HUES48 (cell line): ENCODE results near the gene GATD1.

Experiments used
- H3K27ac ChIP-seq: one replicate; pipeline ENCODE4 v1.7.0; 2013; ENCODE audit warnings: low read depth, low read length, inconsistent platforms
- H3K27me3 ChIP-seq: 2 replicates; pipeline ENCODE4 v1.6.1; 2013; ENCODE audit warnings: mild to moderate bottlenecking, low read length; ENCODE audit not compliant: control insufficient read depth, insufficient read depth
- H3K36me3 ChIP-seq: 2 replicates; pipeline ENCODE4 v1.6.1; 2013; ENCODE audit warnings: low read length; ENCODE audit not compliant: control insufficient read depth, insufficient read depth
- H3K4me1 ChIP-seq: 2 replicates; pipeline ENCODE4 v1.6.1; 2013; ENCODE audit warnings: mild to moderate bottlenecking, low read length; ENCODE audit not compliant: control insufficient read depth, insufficient read depth
- H3K4me3 ChIP-seq: 2 replicates; pipeline ENCODE4 v1.5.1; 2013; ENCODE audit warnings: mild to moderate bottlenecking, low read depth, low read length
- H3K9ac ChIP-seq: 2 replicates; pipeline ENCODE4 v1.6.1; 2013; ENCODE audit warnings: mild to moderate bottlenecking, low read depth, low read length, moderate library complexity
- H3K9me3 ChIP-seq: 2 replicates; pipeline ENCODE4 v1.6.1; 2013; ENCODE audit warnings: low read length; ENCODE audit not compliant: control insufficient read depth, insufficient read depth

The GATD1 gene

DNA sequence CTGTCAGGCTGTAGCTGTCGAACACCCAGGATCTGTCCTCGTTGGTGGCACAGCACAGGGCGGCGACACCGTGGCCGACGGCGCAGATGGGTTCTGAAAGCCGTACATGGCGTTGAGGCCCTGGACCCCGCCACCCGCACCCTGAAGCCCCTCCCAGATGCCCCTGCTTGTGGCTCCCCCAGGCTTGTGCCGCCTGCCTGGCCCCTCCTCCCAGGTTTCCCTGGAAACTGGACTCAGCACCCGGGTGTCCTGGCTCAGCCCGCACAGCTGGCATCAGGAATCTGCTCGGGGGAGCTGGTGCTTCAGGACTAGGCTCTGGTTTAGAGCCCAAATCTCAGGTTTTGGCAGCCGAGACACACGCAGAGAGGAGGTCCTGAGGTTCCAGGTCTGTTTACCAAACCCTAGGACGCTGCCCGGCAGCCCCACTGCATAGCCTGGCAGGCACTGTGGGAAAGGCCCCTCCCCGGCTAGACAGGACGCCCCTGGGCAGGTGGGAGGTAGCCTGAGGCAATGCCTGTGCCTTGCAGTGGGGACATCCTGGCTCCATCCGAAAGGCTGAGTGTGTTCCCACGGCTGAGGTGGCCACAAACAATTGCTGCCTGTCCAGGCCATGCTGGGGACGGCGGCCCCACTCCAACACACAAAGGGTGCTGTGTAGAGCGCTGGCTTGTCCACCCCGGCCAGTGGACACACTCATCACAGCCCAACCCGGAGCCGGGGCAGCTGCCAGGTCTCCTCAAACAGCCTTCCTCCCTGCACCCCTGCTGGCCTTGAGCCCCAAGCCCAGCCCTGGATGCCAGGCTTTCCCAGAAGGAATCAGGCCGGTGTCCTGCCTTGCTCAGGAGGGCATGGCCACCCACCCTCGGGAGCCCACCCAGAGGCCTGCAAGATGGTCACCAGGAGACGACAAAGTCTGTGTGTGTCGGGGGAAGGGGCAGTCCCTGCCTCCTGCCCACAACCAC is 4.6 kb downstream of the GATD1 start:
- no peaks in the 10 kb centered on the region for H3K9me3 ChIP-seq
- no peak overlapping the region for H3K9ac ChIP-seq
- H3K27ac ChIP-seq = no peak overlapping the region
- no peak overlapping the region for H3K4me3 ChIP-seq
- H3K36me3 ChIP-seq = peaks cover 45% of the 10 kb centered on the region
- H3K27me3 ChIP-seq = no peaks in the 10 kb centered on the region
- no peaks in the 10 kb centered on the region for H3K4me1 ChIP-seq

DNA sequence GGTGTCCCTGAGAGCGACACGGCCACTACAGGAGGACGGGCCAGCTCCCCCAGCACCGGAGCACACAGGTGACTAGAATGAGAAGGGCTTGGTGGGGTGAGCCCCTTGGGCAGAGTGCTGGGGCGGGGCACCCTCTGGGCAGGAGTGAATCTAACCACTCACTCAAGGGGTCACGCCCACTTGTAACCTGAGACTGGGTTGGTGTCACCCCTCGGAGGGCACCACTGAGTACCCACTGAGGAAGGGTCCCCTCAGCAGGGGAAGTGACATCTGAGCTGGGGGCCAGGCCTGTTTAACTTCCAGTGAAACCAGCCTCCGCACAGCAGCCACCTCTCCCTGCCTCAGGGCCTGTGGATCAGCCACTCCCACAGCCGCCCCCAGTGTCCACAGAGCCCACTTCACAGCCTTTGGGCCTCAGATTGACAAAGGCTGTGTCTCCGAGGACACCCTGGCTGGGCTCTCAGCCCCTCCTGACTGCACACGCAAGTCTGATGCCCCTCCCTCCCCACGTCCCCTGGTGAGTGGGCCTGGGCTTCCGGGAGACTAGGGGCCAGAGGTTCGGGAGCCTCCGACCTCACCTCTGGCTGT is 5.6 kb downstream of the GATD1 start:
- Histone ChIP-seq H3K4me3 (no peak overlapping the region), H3K27ac (no peak overlapping the region), H3K4me1 (no peaks in the 10 kb centered on the region), H3K9me3 (no peaks in the 10 kb centered on the region), H3K27me3 (no peaks in the 10 kb centered on the region), H3K36me3 (peaks cover 55% of the 10 kb centered on the region), H3K9ac (no peak overlapping the region)

DNA sequence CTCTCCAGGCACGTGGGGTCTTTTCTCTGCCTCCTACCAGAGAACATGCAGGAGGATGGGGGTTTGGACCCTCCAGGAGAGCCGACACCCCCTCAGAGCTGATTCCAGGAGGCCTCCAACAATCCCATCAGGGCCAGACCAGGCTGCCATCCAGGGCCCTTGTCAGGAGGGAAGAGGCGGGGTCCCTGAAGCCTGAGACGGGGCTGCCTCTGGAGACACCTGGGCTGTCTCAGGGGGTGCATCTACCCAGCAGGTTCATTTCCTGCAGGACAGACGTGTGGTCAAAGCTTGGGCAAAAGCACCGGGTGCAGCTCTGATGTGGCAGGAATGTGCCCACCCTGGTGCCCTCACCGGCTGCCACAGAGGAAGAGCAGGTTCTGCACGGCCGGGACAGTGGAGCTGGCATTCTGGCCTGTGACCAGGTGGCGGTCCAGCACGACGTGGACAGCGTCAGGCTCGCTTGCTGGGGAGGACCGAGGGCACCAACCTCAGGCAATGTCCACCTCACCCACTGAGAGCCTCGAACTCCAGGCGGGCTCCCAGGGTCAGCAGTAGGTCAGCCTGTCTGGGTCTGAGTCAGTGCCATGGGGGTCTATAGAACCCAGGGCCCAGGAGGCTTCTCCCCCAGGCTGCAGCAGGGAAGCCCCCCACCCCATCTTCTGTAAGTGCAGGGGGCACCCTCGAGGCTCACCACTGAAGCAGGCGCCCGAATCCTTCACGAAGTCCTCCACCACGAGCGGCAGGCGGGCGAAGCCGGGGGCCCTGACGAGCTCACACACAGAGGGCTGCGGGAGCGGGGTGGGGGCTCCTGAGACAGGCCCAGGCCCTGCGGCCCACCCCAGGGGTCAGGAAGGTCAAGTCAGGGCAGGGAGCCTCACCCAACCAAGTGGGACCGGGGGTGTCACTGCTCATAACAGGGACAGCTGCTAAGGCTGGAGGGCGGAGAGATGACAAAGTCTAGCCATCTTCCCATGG is 6.4 kb downstream of the GATD1 start:
- no peak overlapping the region for H3K4me3 ChIP-seq
- H3K27me3 ChIP-seq = no peaks in the 10 kb centered on the region
- H3K9ac ChIP-seq = no peak overlapping the region
- H3K4me1 ChIP-seq = no peaks in the 10 kb centered on the region
- no peak overlapping the region for H3K27ac ChIP-seq
- no peaks in the 10 kb centered on the region for H3K9me3 ChIP-seq
- peaks cover 62% of the 10 kb centered on the region for H3K36me3 ChIP-seq

DNA sequence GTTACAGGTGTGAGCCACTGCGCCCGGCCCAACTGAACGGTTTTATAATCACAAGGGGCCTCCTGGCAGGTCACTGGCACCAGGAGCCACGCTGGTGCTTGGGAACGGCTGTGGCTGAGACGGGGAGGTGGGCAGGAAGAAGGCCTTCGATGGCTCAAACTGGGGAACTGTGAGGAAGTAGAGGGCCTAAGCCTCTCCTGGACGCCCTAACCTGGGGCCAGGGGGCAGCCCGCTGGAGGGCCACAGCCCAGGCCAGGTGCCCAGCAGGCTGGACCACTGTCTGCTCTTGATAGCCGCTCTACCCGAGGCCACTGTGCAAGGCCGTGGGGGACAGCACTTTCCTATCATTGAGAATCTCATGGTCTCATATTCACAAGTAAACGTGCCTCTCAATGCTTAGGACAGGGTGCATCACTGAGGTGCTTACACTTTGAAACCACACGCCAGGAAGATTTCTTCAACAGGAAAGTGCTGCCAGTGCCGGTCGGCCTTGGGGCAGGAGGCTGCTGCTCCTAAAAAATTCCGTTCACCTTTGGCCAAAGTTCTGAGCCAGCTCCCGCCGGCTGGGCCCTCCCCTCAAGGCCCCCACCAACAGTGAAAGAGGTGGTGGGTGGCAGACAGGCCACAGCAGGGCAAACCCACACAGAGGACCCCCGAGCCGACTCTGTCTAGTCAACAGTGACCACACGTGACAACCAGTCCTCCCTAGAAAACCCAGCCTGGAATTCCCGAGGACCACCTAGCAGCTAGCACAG is 7.2 kb downstream of the GATD1 start:
- Histone ChIP-seq H3K36me3 (peaks cover 68% of the 10 kb centered on the region), H3K9ac (no peak overlapping the region), H3K4me3 (no peak overlapping the region), H3K4me1 (no peaks in the 10 kb centered on the region), H3K27me3 (no peaks in the 10 kb centered on the region), H3K9me3 (no peaks in the 10 kb centered on the region), H3K27ac (no peak overlapping the region)

DNA sequence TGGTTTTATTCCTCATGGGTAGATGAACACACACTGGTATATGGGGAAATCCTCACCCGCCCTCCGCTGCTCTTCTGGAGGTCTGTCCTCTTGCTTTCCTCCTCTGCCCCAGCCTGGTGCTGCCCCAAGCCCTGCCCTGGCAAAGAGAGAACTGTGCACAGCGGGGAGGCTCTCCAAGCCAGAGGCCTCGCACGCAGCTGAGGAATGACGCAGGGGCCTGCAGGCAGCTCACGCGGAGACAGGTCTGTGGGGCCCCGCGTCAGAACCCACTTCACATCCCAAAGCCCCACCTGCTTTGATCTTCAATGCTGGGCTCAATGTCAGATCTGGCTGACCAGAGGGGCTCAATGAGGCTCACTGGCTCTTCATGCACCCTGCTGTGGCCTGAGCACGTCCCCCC is 10.0 kb downstream of the GATD1 start:
- H3K4me1 ChIP-seq = peaks cover 9% of the 10 kb centered on the region; the same call in 1 of the 2 replicates
- H3K9me3 ChIP-seq = no peaks in the 10 kb centered on the region
- H3K27me3 ChIP-seq = no peaks in the 10 kb centered on the region
- H3K36me3 ChIP-seq = peaks cover 73% of the 10 kb centered on the region
- no peak overlapping the region for H3K4me3 ChIP-seq
- H3K9ac ChIP-seq = no peak overlapping the region
- no peak overlapping the region for H3K27ac ChIP-seq

DNA sequence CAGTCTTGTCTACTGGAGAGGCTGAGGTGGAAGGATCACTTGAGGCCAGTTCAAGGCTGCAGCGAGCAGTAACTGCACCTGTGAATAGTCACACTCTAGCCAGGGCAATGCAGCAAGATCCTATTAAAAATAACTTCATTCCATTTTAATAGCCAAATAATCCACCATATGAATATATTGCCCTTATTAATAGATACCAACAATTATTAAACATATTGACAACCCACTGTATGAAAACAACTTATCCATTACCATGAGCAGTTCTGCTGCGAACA is 10.4 kb downstream of the GATD1 start:
- H3K9ac ChIP-seq = no peak overlapping the region
- H3K4me1 ChIP-seq = peaks cover 9% of the 10 kb centered on the region; the same call in 1 of the 2 replicates
- peaks cover 73% of the 10 kb centered on the region for H3K36me3 ChIP-seq
- no peak overlapping the region for H3K4me3 ChIP-seq
- no peaks in the 10 kb centered on the region for H3K9me3 ChIP-seq
- no peaks in the 10 kb centered on the region for H3K27me3 ChIP-seq
- no peak overlapping the region for H3K27ac ChIP-seq

DNA sequence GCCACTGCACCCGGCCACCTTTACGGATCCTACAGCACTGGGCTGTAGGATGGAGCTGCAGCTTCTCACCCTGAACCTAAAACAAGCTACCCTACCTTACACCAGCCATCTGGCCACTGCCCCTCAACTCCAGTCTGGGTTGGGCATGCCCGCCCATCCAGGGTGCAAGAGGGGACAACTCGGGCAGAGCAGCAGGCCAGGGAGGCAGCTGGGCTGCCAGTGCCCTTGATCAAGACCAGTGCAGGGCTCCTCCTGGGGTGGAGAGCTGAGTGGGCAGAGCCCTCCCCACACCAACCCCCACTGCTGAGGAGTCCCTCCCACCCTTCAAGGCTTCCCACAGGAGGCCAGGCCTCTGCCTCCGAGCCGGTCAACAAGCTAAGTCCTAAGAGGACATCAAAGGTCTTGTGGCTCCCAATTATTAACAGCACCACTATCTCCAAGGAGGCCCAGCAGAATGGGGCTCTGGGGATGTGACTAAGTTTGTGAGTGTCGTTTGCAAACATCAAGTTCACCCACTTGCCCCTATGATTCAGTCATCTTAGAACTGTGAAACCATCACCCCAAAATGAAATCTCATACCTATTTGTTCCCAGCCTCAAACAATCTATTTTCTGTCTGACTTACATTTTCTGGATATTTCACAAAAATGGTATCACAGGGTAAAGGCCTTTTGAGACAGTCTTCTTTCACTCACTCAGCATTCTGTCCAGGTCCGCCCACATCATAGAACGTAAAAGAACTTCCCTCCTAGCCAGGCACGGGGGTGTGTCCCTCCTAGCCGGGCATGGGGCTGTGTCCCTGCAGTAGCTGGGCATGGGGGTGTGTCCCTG is 11.0 kb downstream of the GATD1 start:
- Histone ChIP-seq H3K9ac (no peak overlapping the region), H3K27me3 (no peaks in the 10 kb centered on the region), H3K27ac (no peak overlapping the region), H3K36me3 (peaks cover 74% of the 10 kb centered on the region), H3K4me3 (no peak overlapping the region), H3K9me3 (no peaks in the 10 kb centered on the region), H3K4me1 (peaks cover 9% of the 10 kb centered on the region; the same call in 1 of the 2 replicates)

DNA sequence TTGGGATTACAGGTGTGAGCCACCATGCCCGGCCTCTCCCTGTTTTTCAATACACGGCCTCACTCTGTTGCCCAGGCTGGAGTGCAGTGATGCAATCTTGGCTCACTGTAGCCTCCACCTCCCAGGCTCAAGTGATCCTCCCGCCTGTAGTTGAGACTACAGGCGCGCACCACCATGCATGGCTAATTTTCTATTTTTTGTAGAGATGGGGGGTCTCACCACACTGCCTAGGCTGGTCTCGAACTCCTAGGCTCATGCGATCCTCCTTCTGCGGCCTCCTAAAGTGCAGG is 11.5 kb downstream of the GATD1 start:
- H3K9ac ChIP-seq = no peak overlapping the region
- no peak overlapping the region for H3K4me3 ChIP-seq
- H3K27ac ChIP-seq = no peak overlapping the region
- H3K36me3 ChIP-seq = peaks cover 74% of the 10 kb centered on the region
- H3K4me1 ChIP-seq = peaks cover 9% of the 10 kb centered on the region; the same call in 1 of the 2 replicates
- no peaks in the 10 kb centered on the region for H3K9me3 ChIP-seq
- H3K27me3 ChIP-seq = no peaks in the 10 kb centered on the region

DNA sequence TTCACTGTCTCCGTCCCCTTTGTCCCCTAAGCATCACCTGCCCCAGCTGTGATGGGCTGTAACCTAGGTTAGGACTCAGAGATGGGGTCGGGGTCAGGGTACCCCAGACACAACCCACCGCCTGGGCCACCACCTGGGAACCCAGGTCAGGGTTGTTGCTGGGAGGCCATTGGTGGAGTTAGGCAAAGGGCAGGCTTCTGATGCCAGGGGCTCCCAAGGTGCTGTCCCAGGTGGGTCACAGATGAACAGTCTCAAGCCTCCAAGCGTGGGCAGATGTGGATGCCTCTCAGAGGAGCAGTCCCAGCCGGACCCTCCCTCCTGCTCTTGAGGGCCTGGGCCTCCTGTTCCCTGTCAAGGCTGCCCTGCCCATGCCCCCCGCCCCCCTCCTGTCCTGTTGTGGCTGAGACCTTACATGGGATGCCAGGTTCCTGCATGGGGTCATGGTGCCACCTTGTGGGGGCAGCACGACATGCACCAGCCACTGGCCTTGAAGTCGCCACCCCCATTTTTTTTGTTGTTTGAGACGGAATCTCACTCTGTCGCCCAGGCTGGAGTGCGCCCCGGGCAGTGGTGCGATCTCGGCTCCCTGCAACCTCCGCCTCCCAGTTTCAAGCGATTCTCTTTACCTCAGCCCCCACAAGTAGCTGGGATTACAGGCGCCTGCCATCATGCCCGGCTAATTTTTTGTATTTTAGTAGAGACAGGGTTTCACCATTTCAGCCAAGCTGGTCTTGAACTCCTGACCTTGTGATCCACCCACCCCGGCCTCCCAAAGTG is 12.1 kb downstream of the GATD1 start:
- Histone ChIP-seq H3K4me1 (peaks cover 9% of the 10 kb centered on the region; the same call in 1 of the 2 replicates), H3K9ac (no peak overlapping the region), H3K27ac (no peak overlapping the region), H3K36me3 (peaks cover 73% of the 10 kb centered on the region), H3K27me3 (no peaks in the 10 kb centered on the region), H3K9me3 (no peaks in the 10 kb centered on the region), H3K4me3 (no peak overlapping the region)
